HG03280 (cell line): Measurements from ENCODE around the gene TSHR.

Experiments
- ATAC-seq: cut with Tn5 transposase; IDR thresholded peaks from one replicate; pipeline ENCODE4 v1.9.1; 2021; ENCODE audit warnings: mild to moderate bottlenecking, moderate library complexity; ENCODE audit not compliant: unreplicated experiment

Gene TSHR

DNA sequence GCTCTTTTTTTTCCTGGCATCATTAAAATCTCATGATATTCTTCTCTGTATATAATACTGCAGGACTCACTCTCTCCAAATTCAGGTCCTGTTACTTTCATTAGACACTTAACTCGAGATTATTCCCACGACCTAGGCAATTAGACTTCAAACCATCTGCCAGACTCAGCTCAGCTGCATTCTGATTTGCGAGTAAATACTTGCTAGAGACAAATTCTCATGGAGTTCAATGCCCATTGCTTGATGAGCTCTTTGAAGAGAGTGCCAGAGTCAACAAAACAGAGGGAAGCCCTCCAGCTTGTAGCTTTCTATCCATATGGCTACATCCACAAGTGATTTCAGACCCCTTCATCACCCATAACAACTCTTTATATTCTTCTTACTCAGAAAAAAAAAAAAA is 177.0 kb downstream of the TSHR start:
- ATAC-seq = no peak

GRCh38 chr14:81133400-81133799 is 178.0 kb downstream of the TSHR start:
- no peak for ATAC-seq

GRCh38 chr14:81137316-81137715 is 181.9 kb downstream of the TSHR start:
- no peak for ATAC-seq

- ATAC-seq = no peak
Measured at GRCh38 chr14:81138429-81138828, 183.0 kb downstream of the TSHR start.

GRCh38 chr14:81141426-81141825 is 186.0 kb downstream of the TSHR start:
- ATAC-seq = no peak

DNA sequence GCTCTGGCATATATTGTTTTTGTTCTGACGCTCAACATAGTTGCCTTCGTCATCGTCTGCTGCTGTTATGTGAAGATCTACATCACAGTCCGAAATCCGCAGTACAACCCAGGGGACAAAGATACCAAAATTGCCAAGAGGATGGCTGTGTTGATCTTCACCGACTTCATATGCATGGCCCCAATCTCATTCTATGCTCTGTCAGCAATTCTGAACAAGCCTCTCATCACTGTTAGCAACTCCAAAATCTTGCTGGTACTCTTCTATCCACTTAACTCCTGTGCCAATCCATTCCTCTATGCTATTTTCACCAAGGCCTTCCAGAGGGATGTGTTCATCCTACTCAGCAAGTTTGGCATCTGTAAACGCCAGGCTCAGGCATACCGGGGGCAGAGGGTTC is 188.4 kb downstream of the TSHR start:
- ATAC-seq = no peak

- ATAC-seq = no peak
Measured at GRCh38 chr14:81144824-81145603, 189.6 kb downstream of the TSHR start.

- no peak for ATAC-seq
Measured at GRCh38 chr14:81147140-81147897, 191.9 kb downstream of the TSHR start.

GRCh38 chr14:81148635-81149034 is 193.2 kb downstream of the TSHR start:
- ATAC-seq = no peak

DNA sequence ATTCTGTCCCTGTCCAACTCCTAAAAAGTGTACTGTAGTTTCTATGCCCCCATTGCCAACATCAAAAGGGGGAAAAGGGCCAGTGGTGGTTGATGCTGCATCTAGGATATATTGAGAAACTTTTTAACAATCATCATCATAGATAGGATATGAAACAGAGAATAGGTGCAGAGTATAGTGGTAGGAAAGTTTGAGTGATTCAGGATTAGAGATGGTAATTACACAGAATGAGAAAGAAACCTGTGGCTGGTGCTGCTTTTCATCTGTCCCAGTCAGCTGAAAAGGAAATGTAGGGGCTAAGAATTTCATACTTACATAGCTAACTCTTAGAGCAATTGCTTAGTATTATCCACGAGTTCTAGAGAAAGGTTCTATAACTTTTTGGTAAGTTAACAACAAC is 197.8 kb downstream of the TSHR start:
- ATAC-seq = no peak

DNA sequence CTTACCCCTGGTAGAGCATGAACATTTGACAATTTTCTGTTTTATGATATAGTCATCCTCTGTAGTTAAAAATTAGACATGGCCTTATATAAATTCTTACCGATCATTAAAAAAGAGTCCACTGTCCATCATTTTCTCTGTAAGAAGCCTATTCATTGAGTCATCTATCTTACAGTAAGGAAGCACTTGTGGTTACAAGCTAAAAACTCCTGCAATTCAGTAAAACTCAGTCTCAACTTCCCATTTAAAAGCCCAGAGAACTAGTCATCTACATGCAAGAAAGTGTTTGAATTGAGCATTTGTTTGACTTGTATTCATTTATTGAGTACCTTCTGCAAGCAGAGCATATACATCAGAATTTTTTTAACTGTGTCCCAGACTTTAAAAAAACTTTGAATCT is 202.0 kb downstream of the TSHR start:
- ATAC-seq = no peak

DNA sequence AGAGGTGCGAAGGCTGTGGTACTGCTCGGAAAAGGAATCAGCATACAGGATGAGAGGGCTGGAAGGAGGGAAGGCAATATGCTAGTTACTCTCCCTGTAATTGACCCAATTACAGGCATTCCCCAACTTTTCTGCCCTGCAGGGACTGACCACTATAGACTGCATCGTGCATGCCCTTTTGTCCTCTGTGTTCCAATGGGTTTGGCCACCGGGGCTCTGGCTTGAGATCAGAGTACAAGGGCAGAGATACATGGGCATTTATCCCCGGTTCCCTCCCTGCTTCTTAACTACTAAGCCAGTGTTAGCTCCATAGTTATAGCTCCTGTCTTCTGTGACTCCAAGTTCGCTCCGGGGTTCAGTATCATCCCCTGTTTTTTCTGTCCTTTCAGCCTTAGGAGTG is 205.7 kb downstream of the TSHR start:
- ATAC-seq = no peak

DNA sequence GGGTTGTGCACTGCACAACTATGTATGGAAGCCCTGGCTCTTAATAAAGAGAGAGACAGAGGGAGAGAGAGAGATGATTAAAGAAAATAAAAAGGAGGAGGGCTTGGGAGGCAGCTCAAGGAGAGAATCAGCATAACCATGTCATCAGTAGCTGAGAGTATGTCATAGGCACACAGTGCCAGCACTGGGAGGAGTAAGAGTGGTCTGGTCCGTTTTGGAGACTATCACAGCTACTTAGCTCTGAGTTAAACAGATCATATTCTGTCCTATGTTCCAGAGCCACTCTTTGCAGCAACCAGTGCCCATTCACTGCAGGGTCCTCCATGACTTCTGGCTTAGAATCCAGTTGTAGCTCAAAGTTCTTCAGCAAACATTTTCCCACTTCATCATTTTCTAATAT is 206.3 kb downstream of the TSHR start:
- ATAC-seq = no peak

- ATAC-seq = no peak
Measured at GRCh38 chr14:81162941-81163340, 207.5 kb downstream of the TSHR start.

DNA sequence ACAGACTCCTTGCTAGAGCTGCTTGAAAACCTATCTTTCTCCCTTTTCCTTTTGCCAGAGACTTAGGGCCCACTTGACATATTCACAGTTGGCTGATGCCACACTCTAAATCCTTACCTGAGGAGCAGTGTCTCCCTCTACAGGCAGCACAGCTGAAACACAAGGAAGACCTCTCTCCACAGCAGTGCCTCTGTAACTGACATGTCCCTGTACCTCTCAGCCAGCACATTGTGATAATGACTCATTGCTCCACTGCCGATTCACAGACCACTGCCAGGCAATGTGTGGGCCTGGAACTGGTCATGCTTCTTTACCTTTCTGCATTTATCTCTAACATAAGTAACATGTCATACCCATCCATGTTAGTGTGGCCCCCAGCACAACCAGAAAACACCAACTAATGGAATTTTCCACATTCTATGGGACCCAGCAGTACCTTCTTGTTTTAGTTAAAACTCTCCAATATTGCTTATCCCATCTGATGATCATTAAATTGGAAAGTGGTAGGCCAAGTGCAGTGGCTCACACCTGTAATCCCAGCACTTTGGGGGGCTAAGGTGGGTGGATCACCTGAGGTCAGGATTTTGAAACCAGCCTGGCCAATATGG is 208.8 kb downstream of the TSHR start:
- peak; percentile 89 for ATAC-seq

- no peak for ATAC-seq
Measured at GRCh38 chr14:81165188-81165587, 209.8 kb downstream of the TSHR start.

DNA sequence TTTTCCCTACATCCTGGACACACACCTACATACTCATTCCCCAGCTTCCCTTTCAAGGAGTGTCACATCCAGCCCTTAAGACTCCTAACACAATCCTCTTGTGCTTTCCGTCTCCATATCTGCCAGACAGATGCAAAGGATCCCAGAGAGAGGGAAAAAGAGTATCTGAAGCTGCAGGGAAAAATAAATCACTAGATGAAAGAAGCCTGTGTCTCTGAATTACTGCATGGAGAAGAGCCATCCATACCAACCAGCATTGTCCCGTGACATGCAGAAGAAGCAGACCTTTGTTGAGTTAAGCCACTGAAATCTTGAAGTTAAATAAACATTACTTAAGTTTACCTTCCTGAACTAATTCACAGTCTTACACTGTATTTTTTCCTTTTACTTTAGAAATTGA is 210.7 kb downstream of the TSHR start:
- no peak for ATAC-seq

DNA sequence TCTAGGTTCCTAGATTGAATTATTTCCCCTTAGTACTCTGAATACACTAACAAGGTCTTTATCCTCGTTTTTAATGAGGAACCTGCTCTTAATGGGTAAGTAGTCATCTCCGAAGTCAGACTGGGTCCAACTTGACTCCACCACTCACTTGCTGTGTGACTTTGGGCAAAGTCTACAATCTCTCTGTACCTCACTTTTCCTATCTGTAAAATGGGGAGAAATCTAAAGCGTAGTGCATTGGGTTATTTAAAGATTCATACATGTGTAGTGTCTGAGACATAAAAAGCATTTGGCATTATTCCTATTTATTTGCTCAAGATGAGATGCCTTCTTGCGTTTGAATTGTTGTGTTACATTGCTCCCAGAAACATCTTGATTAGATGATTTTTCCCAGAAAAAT is 213.8 kb downstream of the TSHR start:
- ATAC-seq = no peak

DNA sequence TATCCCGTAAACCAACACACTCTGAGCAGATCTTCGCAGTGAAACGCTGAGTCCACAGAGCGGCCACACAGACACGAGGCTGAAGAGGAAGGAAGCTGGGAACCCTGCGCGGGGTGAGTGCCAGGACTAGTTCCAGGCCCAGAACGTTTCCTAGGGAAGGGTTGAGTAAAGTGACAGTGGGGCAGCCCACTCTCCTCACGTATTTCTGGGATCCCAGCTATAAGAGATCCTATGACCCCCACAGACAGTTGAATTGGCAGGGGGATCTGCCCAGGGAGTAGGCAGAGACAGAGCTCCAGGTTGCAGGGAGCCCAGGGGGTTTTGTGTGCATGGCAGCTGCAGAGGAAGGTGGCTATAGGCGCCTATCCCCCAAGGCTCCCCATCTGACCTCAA is 214.3 kb downstream of the TSHR start:
- ATAC-seq = peak; percentile 11

- ATAC-seq = peak; percentile 94
Measured at GRCh38 chr14:81170104-81170828, 214.8 kb downstream of the TSHR start.

DNA sequence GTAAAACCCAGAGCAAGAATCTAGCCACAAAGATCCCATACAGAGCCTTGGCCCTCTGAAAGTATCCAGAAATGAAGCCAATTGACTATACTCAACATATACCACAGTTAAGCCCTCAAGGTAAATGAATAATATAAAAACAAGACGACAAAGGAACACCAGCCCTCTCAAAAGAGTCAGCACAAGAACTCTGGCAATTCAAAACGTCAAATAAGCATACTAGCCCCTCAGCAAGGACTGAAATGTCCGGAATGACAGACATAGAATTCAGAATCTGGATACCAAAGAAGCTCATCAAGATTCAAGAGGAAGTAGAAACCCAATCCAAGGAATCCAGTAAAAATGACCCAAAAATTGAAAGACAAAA is 215.4 kb downstream of the TSHR start:
- peak; percentile 1 for ATAC-seq
